ENCODE data around the gene ENOX2.

Gene ENOX2

DNA sequence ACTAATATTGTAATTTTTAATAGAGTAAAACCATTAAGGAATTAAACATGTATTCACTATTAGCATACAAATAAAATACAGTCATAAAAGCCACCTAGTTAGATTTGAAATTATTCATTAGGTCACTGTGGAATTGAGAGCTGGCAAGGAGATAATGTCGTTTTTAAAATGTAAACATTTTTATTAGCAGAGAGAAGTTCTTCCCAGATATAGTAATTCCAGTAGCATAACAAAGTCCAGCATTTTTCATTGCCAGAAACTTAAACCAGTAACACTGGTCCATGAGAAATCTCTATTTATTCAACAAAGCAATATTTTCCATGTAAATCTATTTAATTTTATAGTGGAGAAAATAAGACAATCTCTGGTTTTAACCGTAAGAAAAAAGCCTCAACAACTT, 17.5 kb downstream of the ENOX2 start:
- no peak for DNase-seq (ENCODE audit: low read depth in 2 of 2)

DNA sequence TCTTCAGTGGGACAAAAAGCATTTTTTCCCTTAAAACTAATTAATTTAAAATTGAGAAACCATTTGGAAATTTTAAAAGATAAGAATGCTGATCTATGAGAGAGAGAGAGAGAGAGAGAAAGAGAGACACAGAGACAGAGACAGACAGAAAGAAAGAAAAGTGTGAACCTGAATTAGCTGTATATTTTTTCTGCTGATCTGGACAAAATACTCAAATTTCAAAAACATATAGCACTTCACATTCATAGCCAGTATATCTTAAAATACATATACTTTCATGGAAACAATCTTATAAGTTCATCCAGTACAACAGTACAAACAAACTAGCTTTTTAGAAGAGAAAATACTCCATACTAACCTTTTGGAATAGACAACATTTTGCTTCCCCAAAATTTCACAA, 18.4 kb downstream of the ENOX2 start:
- DNase-seq (ENCODE audit: low read depth in 2 of 2): no peak

DNA sequence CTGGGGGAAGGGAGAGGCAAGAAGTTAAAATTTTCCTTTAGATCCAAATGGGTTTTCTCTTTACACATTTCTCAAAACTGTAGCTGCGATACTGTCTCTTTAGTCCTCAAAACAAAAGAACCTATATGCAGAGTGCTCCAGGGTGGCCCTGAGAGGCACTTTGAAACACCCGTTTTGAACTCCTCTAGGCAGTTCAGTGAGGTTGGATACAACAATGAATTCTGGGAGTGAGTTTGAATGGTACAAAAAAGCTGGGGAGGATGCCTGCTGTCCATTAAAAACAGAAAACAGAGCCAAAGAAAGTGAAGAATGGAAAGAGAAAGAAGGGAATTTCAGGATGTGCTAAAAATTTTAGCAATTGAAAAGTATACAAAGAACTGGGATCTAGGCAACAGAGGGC, 23.1 kb downstream of the ENOX2 start:
- DNase-seq (ENCODE audit: low read depth in 2 of 2): no peak

DNA sequence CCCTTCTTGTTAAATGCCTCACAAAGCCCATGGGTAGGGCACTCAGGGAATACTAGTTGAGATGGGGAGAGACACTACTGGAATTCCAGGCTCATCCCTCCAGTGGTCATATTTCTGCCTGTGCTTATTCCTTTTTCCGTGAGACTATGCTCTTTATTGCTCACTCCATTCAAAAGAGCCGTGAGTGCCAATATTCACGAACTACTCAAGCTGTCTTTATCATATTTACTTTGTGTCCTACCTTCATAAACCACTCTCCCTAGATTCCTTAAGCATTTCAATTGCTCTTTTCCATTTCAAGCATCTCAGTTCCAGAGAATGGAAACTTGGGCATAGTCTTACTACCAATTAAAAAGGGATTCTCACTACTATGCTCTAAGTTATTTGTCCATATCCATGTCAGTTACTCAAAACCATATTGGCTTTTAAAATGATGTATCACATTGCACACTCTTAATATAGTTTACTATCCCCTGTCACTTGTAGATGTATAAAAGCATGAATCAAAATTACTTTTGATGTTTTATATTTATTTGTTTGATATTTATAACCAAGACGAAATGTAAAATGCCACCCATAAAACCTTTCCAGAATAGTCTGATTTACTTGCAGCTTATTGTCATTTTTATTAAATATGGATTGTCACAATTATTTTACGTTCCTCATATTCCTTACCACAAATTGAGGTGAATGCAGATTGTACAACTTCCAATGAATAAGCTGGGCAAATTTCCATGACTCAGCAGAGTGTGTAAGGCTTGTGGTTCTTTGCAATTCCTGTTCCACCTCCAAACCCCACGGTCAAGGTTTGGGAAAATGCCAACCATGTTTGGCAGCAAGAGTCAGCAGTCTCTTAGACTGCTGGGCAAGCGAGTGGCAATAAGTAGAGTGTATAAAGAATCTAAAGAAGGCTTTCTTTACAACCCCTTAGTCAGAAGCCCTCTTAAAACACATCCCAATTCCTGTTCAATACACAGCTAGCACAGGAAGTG, 24.4 kb downstream of the ENOX2 start:
- no peak for DNase-seq (ENCODE audit: low read depth in 2 of 2)

DNA sequence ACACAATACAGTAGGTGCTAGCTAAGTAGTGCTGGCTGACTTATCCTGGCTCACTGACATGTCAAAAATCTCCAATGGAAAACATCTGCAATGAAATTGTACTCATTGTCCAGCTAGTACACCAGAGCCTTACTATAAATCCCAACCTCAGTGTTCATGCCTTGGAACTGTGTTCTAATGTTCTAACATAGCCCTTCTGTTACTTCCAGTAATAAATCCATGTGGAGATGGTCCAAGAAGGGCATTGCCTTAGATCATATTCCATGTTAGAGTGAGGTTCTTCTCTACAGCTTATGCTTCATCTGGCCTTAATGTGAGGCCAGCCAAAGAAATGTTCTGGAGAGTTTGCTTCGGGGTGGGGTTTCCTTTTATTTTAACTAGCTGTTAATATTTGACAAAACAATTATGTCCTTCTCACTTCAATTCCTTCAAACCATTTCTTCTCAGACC, 25.1 kb downstream of the ENOX2 start:
- DNase-seq (ENCODE audit: low read depth in 2 of 2): no peak

DNA sequence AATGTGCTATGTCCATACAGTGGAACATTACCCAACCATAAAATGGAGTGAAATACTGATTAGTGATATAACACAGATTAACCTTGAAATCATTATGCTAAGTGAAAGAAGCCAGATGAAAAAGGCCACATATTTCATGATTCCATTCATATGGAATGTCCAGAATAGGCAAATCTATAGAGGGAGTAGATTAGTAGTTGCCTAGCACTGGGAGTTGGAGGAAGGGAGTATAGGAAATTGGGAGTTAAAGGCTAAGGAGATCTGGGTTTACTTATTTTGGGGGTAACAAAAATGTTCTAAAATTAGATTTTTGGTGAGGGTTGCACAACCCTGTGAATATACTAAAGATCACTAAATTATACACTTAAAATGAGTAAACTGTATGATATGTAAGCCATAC, 26.8 kb downstream of the ENOX2 start:
- DNase-seq (ENCODE audit: low read depth in 2 of 2): no peak

DNA sequence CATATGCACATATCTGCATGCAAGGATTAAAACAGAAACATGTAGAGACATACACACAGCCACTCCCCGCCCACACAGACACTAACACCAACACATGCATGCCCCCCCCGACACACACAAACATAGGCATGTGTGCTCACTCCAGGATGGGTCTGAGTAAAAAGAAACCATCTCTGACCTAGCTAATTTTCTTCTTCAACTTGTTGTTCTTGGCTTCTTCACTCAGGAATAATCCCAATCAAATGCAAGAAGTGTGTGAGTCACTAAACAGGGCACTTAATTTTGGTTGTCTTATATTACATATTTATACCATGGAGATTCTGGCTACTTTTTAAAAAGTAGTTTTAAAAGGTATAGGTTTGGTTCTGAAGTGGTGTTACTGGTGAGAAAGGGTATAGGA, 28.3 kb downstream of the ENOX2 start:
- DNase-seq (ENCODE audit: low read depth in 2 of 2): no peak

DNA sequence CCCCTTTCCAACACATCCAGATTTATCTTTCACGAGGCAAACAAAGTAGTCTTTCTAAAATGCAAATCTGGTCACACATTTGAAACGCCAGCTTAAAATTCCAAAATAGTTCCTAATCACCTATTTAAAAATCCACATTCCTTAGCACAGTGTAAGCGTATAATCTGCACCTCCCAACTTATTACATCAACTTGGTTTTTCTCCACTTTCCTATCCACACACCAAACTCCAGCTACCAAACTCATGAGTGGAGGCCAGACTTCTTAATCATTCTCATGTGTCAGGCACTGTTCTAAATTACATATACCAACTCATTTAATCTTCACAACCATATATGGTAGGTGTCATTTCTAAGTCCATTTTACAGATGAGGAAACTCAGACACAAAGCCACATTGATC, 33.8 kb downstream of the ENOX2 start:
- DNase-seq (ENCODE audit: low read depth in 2 of 2): no peak

DNA sequence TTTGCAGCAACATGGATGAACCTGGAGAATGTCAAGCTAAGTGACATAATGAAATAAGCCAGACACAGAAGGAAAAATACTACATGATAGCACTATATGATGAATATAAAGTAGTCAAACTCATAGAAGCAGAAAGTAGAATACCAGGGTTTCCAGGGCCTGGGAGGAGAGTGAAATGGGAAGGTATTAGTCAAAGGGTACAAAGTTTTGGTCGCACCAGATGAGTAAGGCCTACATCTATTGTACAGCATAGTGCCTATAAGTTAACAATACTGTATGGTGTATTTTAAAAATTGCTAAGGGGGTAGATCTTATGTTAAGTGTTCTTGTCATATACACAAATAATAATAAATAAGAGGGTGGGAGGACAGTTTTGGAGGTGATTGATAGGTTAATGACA, 41.5 kb downstream of the ENOX2 start:
- no peak for DNase-seq (ENCODE audit: low read depth in 2 of 2)

DNA sequence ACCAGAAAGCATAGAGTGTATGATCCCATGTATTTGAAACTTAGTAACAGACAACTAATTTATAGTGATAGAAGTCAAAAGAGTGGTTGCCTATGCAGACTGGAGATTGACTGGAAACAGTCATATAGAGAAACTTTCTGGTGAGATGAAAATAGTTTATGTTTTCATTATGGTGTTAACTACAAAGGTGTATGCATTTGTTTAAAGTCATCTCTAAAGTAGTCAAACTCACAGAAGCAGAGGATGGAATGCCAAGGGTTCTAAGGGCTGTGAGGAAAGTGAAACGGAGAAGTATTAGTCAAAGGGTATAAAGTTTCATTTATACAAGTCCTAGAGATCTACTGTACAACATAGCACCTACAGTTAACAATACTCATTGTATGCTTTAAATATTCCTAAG, 45.8 kb downstream of the ENOX2 start:
- no peak for DNase-seq (ENCODE audit: low read depth in 2 of 2)

DNA sequence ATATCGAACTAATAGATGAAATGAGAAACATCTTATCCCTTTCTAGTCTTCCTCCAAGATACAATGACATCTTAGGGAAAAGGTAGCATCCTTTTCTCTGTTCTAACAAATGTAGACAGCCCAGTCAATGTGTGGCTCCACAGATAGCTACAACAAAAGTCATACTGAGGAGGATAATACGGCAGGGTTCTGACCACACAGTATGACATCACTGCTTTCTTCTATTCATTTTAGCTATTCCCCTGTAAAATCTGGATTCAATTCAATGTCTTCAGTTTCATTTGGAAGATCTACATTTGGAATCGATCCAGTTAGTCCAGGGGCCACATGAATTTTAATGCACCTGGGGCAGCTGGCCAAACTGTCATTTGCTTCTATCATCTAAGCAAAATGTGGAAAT, 51.4 kb downstream of the ENOX2 start:
- no peak for DNase-seq (ENCODE audit: low read depth in 2 of 2)

DNA sequence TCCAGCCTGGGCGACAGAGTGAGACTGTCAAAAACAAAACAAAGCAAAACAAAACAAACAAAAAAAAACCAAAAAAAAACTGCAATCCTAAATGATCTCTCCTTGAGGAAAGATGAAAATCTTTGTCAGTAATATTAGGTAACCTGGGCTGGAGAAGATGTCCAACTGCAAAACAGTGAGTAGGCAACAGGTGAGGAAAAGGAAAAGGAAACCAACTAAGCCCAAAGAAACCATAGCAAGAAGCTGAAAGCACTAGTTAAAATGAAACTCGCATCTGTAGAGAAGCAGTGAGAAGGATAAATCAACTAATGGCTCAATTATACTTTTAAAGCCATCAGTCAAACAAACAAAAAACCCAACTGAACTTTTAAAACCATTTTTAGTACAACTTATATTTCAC, 54.2 kb downstream of the ENOX2 start:
- DNase-seq (ENCODE audit: low read depth in 2 of 2): no peak

DNA sequence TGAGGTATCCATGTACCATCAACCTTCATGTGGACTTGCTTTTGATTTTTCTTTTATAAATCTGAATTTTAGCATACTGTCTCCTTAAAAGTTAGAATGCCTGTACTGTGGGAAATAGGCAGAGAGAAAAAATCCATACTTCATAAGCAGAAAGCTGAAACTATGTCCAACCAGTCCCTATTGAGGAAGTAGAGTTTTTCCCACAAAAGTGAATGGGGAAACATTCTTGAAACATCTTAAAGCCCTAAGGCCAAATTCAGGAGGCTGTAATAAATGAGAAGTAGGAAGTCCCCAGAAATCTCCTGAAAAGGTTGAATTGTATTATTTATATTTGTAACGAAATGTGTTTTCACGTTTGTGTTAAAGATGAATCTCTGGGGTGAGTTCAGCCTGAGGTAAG, 56.3 kb downstream of the ENOX2 start:
- no peak for DNase-seq (ENCODE audit: low read depth in 2 of 2)

DNA sequence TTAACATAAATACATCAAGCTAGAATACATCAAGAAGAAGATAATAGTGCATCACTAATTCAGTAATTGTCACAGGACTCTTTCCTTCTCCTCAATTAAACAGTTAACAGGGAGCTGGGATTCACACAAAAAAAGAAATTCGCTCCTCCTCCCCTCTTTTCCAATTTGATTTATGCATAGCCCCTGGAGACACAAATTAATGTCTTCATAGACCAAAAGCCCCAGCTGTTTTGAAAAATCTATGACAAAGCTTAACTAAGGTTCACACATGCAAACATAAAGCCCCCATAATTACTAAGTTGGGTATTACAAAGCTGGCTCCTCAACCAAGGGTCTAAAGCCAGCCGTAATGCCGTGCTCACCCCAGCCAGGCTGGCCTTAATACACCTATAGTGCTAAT, 61.2 kb downstream of the ENOX2 start:
- DNase-seq (ENCODE audit: low read depth in 2 of 2): no peak

DNA sequence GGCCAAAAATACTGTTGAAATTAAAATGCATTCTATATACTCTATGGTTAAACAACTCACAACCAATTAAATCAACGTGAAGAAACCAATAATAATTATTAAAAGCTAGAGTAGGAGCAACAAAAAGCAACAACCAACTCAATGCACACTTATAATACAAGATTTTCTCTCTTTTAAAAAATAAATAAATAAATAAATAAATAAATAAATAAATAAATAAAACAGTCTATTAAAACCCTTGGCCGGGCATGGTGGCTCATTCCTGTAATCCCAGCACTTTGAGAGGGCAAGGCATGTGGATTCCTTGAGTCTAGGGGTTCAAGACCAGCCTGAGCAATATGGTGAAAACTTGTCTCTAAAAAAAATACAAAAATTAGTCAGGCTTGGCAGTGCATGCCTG, 62.7 kb downstream of the ENOX2 start:
- DNase-seq (ENCODE audit: low read depth in 2 of 2): no peak

DNA sequence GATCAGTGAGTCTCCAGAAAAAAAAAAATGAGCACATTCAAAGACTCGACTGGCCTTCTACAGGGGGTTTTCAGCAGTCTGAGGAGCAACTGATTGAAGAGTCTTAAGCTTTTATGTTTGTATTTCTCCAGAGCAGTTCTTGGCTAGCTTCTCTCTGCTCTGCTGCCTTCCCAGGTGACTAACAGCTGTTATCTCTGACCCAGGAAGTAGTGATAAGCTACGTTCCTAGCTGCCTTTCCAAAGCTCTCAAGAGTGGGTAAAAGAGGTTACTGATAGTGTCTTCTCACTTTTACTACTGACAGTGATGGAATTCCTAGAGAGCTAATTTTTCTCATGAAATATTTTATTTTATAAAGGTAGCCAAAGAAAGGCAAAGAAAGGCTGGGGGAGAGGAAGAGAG, 66.6 kb downstream of the ENOX2 start:
- DNase-seq (ENCODE audit: low read depth in 2 of 2): no peak

DNA sequence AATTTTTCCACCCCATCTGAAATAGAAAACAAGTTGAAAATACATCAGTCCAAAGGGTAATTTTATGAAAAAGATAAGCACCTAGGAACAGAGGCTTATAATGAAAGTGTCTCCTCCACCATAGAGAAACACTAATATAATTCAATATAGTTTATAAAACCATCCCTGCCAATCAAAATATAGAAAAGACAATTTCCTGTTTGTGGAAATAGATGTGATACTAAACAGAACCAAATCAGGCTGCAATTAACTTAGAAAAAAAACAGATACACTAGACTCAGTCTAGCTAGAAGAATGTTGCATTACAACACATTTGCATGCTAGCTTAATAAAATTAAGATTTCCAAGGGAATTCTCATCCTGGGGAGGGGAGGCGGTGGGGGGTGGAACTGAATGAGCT, 68.2 kb downstream of the ENOX2 start:
- no peak for DNase-seq (ENCODE audit: low read depth in 2 of 2)

DNA sequence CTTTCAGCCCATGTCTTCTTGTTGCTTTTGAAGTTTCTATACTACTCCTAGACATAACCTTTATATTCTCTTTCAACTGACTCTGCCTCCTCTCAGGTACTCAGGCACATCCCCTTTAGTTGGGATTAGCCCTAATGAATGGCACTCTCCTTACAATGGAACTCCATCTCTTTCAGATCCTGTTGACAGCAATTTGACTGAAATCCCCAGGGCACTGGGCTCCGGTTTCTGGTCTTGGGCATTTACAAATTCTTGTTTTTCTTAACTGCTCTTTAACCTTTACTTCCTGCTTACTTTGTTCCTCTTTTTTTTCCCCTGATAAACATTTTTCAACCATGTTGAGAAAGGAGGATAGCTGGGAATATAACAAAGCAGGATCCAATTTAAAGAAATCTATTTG, 68.9 kb downstream of the ENOX2 start:
- DNase-seq (ENCODE audit: low read depth in 2 of 2): no peak

DNA sequence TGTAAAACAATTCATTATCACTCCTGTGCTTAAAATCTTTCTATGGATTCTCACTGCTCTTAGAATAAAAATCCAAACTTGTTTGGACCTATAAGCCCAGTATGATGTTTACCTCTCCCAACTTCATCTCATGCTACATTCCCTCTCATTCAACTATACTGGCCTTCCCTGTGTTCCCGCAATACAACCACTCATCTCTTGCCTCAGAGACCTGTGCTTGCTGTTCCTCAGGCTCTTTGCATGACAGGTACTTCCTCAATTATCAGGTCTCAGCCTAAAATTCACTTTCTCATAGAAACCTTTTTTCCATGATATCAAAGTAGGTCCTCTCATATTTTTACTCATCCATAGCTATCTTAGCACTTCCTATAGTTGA, 71.7 kb downstream of the ENOX2 start:
- DNase-seq (ENCODE audit: low read depth in 2 of 2): no peak

DNA sequence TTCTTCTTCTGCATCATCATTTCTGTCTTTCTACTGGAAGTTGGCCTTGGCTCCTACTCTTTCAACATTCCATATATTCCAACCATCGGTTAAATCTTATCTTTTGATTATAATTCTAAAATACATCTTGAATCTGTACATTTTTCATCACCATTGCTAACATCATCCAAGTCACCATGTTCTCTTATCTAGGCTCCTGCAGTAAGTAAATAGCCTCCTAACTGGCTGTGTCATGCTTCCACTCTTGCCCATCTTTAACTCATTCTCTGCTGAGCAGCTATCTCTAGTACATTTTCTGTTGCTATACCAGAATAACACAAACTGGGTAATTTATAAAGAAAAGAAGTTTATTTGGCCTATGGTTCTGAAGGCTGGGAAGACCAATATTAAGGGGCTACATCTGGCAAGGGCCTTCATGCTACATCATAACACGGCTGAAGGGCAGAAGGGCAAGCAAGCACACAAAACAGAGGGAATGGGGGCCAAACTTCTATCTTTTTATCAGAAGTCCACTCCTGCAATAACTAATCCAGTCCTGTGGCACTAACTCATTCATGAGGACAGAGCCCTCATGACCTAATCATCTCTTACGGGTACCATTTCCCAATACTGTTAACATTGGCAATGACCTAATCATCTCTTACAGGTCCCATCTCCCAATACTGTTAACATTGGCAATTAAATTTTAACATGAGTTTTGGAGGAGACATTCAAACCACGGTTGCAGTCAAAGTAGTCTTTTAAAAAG, 72.2 kb downstream of the ENOX2 start:
- no peak for DNase-seq (ENCODE audit: low read depth in 2 of 2)

DNA sequence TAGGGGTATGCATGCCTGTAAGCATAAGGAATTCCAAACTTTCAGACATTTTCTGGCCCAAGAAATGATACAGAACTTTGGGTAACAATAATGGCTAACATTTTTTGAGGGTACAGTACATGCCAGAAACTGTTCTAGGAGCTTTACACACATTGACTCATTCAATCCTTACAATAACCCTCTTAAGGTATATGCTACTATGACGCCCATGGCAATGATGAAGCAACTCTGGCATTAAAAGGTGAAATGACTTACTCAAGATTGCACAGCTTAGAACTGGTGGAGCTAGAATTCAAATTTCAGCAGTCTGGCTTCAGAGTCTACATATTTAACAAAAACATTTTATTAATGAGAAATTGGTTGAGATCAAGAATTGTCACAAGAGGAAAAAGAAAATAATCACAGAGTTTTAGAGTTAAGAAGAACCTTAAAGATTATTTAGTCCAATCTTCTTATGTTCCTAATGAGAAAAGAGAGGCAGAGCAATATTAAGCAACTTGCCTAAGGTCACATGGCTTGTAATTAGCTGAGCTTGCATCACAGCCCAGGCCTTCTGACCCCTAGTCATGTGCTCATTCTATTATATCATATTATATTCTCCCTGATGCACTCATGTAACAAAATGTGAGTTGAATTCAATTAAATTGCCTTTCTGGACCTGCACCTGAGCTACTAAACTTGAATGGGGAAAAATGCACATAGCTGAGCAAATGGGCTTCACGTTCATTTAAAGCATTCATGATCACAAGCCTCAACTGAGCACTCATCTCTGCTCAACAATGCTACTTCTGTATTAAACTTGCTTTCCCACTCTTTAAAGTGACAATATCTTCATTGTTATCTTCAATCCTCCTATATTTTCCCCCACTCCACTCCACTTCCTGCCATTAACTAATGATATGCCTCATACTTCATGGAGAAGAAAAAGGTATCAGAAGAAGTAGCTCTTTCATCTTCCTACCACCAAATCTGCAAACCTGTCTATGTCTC, 73.2 kb downstream of the ENOX2 start:
- no peak for DNase-seq (ENCODE audit: low read depth in 2 of 2)

DNA sequence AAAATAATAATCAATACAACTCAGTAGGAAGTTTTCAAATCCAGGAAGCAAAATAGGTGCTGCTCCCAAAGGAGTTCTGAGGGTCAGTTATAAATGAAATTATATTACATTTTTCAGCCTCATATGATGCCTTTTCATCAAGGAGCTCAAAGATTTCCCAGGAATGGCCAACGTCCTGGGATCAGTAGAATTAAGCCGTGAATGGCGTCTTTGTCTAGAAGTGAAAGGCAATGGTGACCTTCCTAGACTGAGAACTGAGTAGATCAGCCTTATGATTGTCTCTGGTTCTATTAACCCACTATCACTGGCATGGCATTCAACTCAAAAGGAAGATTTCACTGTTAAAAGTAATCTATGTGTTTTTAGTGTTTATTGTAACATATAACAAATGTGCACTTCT, 74.4 kb downstream of the ENOX2 start:
- no peak for DNase-seq (ENCODE audit: low read depth in 2 of 2)
